Activated T-helper 1 cell treated with Interleukin-2 at 50 U/mL for 16 hours (primary cell): ENCODE measurements around the gene PQBP1.

Source experiments
- DNase-seq: peaks from one replicate; pipeline ENCODE4 v3.0.0-alpha.2; 2020; ENCODE audit warnings: low read depth

Gene PQBP1

DNA sequence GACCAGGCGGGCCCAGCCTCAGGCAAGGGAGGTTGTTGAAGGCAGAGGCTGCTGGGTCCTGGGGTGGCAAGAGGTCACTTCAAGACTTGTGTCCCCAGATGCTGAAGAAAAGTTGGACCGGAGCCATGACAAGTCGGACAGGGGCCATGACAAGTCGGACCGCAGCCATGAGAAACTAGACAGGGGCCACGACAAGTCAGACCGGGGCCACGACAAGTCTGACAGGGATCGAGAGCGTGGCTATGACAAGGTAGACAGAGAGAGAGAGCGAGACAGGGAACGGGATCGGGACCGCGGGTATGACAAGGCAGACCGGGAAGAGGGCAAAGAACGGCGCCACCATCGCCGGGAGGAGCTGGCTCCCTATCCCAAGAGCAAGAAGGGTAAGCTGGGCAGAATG, 4.4 kb downstream of the PQBP1 start:
- no peak for DNase-seq

- DNase-seq, result no peak
Observed at GRCh38 chrX:48902776-48903175, 5.0 kb downstream of the PQBP1 start.

- no peak for DNase-seq
Observed at GRCh38 chrX:48903290-48903689, 5.6 kb downstream of the PQBP1 start.

DNA sequence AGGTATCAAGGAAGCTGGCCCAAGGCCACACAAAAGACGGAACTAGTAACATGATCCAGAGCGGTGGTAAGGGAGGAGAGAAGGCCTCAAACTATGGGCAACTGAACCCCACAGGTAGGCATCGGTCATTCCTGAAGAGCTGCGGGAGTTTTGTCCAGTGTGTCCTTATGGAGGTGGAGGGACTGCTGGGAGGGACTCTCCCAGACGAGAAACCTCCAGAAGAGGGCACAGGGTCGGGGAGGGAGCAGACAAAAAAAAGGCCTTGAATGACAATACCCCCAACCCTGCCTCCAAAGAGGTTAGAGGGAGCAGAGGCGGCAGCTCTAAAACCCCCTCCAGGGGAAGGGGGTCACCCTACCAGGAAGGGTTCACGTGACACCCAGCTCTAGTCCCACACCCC, 6.5 kb downstream of the PQBP1 start:
- no peak for DNase-seq

DNA sequence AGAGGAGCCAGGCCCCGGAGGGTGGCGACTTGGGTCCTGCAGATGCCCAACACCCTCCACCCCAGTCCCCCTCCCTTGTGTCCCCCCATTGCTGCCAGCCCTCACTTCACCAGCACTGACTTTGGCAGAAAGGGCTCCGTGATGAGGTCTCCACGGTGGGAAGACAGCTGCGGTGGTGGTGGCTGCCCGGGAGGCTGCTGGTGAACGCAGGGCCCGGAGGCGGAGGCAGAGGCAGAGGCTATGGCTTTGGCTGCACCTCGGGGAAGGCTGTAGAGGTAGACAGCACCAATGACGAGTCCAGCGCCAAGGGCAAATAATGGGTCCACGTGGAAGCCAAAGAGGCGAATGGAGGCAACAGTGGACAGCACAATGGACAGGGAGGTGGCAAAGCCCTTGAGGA, 6.9 kb downstream of the PQBP1 start:
- no peak for DNase-seq

DNA sequence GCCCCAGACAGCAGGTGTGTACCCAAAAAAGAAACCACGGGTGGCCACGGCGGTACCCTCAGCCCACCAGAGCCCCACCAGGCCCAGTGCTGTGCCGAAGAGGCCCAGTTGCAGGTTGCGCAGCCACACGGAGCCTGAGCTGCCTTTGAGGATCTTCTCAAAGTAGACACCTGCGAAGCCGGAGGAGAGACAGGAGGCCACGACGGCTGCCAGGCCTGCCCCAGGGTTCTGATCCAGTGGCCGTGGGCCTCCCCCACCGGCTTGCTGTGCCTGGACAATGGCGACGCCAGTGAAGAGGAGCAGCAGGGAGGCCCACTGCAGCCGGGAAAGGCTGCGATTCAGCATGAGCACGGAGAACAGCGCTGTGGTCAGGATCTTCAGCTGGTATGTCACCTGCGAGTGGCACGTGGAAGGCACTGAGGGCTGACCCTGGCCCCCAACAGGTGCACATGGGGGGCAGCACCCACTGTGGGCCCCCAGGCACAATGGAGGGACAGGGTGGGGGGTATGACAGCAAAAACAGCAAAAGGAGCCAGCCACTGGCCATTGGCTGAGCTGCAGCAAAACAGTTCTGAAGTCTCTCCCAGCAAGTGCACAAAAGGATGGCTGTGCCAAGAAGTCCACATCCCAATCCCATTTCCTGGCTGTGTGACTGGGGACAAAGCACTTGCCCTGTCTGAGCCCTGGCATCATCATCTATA, 7.5 kb downstream of the PQBP1 start:
- DNase-seq, result no peak

DNA sequence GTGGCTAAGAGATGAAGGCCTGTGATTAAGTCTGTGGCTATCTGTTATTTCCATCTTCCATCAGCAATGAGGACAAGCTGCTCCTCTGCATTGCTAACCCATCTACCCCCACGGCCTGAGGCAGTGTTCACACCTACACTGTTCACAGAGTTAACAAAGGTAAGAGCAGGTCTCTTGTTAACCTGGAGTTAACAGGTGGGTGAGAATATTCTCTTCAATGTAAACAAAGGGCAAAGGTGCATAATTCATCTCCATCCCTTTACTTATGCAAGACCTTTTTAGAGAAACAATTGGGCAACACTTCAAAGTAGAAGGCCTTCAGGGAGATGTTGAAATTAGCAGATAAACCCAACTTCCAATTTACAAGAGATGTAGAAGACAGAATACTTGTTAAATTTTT, 10.9 kb downstream of the PQBP1 start:
- DNase-seq, result no peak

- no peak for DNase-seq
Observed at GRCh38 chrX:48909703-48910294, 12.1 kb downstream of the PQBP1 start.

GRCh38 chrX:48910926-48911411, 13.2 kb downstream of the PQBP1 start:
- no peak for DNase-seq

DNA sequence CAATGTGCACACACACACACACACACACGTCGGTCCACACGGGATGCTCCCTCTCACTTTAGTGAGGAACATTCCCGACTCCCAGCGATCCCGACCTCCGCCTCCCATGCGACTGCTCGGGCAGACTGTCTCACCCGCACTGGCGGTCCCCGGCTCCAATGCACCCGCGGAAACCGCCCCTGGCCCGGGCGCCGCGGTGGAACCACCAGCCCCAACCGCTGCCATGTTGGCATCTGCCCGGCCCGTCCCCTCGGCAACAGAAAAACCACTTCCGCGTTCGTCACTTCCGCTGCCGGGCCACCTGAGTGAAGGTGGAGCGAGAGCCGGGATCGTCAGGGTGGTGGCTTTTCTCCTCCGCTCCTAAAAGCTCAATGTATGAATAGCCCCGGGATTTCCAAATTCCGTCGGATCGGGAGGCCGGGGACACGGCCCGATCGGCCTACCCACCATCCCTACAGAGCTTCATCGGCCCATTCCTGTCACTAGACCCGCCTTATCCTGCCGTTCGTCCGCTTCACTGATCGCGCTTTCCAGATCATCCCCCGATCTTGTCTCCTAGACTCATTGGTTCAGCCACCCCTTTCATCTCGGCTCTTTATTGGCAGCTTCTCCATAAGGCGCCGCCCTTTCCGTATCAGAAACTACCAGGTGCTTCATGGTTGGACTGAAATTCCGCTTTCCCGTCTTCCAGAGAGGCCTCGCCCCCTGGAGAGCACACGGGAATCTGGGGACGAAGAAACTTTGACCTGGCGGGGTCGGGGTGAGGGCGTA, 13.9 kb downstream of the PQBP1 start, which contains the start of gene SLC35A2:
TSS of gene SLC35A2 (minus strand) at position 235 of the 771 bp plus-strand sequence. CDS start at position 225, 10 bp downstream.
- DNase-seq, result peak; percentile 79

GRCh38 chrX:48913605-48914366, 16.1 kb downstream of the PQBP1 start:
- no peak for DNase-seq

DNA sequence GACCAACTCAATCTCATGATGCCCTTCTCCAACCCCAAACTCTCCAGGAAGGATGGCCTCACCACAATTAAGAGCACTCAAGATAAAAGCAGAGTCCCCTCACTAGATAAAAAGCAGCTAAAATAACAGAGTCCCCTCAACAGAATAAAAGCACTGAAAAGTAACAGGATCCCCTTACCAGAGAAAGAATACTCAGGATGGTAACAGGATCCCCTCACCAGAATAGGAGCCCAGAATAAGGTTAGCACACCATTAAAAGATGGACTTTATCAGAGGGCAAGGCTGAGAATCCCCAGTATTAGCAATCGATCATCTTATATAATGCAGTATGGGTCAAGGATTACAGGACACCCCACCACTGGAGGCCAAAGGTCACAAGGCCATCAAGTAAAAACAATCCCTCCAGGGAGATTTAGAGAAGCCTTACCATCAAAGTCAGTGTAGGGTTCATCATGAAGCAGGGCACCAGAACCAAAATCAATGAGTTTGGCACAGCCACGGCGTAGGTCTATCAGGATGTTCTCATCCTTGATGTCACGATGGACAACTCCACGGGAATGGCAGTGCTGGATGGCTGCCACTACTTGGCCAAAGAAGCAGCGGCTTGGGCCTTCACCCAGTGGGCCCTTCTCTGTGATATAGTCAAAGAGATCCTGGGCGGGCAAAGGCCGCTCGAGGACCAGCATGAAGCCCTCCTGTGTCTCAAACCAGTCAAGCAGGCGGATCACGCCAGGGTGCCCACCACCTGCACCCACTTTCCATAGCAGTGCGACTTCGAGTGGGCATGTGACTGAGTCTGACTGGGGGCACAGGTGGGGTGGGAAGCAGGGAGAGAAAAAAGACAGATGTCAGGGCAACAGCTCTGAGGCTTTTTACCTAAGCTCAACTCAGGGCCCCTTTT, 17.1 kb downstream of the PQBP1 start:
- no peak for DNase-seq

DNA sequence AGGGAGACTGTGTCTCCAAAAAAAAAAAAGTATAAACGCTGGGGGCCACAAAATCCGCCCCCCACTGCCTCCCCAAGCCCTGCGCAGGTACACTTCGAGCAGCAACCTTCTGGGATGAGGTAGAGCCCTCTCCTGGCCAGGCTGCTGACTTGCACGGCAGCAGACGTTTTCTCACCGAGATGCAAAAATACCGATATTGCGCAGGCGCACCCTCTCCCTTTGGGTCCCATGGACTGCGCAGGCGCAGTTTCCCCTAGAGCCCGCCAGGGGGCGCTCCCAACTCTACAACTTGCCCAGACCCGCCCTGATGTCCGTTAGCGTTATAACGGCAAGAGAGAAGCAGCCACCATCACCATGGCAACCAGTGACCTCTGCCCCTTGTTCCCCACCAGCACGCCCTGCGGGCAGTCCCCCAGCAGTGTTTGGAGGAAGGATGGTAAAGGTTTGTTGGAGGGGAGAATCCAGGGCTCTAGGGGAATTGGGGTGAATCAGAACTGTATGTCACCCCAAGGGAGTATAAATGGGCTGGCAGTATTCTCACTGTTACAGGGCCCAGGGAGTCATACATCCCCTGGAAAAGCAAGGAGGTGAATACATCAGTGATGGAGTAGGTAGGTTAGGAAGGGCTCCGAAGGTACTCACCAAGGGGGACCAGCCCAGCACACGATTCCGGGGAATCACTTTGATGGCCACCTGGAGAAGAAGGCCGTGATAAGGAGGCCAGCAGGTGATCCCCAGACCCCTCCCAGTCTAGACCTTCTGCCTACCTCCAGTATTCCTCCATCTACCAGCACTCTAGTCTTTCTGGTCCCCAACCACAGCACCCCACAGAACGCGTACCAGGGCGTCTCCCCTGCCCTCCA, 19.6 kb downstream of the PQBP1 start:
- peak; percentile 80 for DNase-seq

DNA sequence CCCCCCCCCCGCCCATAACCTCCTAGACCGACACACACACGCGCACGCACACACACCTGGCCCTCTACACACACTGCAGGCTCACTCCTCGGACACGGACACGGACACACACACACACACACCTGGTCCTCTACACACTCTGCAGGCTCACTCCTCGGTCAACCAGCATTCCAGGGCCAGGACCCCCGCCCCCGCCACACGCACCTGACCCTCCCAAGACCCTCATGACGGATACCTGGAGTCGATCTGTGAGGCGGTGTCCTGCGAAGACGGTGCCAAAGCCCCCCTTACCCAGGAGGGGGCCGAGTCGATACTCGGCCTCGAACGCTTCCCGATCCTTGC, 20.5 kb downstream of the PQBP1 start:
- DNase-seq, result no peak

GRCh38 chrX:48918643-48919340, 21.1 kb downstream of the PQBP1 start, which contains the start of gene PIM2:
TSS of gene PIM2 (minus strand) at chrX:48919024. CDS start at chrX:48918834, 190 bp downstream.
- DNase-seq, result peak; percentile 84

GRCh38 chrX:48919360-48919841, 21.7 kb downstream of the PQBP1 start:
- DNase-seq, result no peak

- DNase-seq, result no peak
Observed at GRCh38 chrX:48919947-48920717, 22.4 kb downstream of the PQBP1 start.

GRCh38 chrX:48920718-48921104, 23.0 kb downstream of the PQBP1 start:
- DNase-seq, result no peak

DNA sequence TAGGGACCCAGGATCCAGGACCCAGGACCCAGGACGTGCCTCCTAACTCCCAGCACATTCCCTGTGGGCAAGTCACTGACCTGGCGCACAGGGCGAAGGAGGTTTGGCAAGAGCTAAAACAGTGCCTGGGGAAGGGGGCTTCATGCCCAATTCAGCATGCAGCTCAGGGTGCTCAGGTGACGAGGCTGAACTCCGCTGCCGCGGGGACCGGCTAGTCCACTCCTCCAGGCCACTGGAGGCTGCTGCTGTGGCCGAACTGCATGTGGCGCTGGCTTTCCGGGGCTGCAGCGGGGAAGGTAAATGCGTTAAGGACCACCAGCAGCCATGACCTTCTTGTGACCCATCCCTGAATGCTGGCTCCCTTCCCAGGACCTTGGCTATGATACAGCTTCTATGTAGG, 26.0 kb downstream of the PQBP1 start:
- no peak for DNase-seq
